Hippocampal formation (tissue), 2 donors: Measurements from ENCODE around the gene C11orf91.
A peak's percentile ranks its signal among the peaks of the same experiment; 100 is the strongest.
"Not testable (repeated sequence)": the region's sequence is repeated elsewhere in the genome, so short reads cannot be mapped to it uniquely, and the experiment has no call there.

Experiments
- DNase-seq, 2 donors: peaks; one replicate each; lab custom pipeline; 2025; lab: John Stamatoyannopoulos, UW

The C11orf91 gene, protein sequence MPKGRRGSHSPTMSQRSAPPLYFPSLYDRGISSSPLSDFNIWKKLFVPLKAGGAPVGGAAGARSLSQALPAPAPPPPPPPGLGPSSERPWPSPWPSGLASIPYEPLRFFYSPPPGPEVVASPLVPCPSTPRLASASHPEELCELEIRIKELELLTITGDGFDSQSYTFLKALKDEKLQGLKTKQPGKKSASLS

DNA sequence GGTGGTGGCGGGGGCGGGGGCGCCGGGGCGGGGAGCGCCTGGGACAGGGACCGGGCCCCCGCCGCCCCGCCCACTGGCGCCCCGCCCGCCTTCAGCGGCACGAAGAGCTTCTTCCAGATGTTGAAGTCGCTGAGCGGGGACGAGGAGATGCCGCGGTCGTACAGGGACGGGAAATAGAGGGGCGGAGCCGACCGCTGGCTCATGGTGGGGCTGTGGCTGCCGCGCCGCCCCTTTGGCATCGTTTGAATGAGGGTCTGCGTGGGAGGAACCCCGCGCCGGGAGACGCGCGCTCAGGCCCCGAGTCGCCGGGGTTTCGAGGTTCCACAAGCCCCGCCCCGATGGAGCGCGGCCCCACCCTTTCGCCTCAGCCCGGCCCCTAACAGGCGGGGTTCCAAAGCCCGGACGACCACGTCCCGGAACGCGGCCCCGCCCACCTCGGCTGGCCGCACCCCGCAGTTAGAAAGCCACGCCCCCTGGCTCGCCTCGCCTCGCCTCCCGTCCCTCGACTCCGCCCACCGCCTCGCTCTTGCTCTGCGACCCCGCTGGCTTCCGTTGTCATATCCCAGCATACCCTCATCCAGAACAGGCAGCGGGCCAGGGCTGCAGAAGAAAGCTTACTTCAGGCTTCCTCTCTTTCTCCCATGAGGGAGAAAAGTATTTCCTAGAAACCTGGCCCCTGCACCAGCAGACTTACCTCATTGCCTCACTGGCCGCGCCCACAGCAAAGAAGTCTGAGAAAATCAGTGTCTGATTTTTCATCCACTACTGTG is at the start of gene C11orf91:
Gene C11orf91, minus strand, starts transcription at position 325 of the 770 bp plus-strand sequence. Its CDS starts 86 bp downstream, at position 239.
- peak; percentile 84 to 87 for DNase-seq

DNA sequence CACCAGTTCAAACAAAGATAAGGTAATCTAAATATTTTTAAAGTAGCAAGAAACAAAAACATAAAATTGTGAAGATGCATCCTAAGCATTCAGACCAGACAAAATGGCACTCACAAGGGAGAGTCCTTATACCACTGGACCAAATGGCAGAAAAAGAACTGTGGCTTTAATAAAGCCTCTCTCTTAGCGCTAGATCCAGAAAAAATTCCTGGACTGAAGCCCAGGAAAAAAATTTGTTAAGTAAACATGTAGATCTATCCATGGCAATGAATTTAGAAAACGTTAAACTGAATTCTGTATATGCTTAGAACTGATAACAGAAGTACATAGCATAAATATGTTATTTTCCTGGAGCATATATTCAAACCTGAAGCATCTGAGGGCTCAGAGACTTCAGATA is 47.4 kb upstream of the C11orf91 start:
- no peak for DNase-seq

- no peak for DNase-seq
Observed at GRCh38 chr11:33743291-33743690, 42.7 kb upstream of the C11orf91 start.

GRCh38 chr11:33742249-33742851 is 41.7 kb upstream of the C11orf91 start:
- peak in 1 of 2 donors; percentile 49 for DNase-seq

GRCh38 chr11:33741806-33742205 is 41.2 kb upstream of the C11orf91 start:
- no peak for DNase-seq

- no peak for DNase-seq
Observed at GRCh38 chr11:33737362-33737821, 36.8 kb upstream of the C11orf91 start.

DNA sequence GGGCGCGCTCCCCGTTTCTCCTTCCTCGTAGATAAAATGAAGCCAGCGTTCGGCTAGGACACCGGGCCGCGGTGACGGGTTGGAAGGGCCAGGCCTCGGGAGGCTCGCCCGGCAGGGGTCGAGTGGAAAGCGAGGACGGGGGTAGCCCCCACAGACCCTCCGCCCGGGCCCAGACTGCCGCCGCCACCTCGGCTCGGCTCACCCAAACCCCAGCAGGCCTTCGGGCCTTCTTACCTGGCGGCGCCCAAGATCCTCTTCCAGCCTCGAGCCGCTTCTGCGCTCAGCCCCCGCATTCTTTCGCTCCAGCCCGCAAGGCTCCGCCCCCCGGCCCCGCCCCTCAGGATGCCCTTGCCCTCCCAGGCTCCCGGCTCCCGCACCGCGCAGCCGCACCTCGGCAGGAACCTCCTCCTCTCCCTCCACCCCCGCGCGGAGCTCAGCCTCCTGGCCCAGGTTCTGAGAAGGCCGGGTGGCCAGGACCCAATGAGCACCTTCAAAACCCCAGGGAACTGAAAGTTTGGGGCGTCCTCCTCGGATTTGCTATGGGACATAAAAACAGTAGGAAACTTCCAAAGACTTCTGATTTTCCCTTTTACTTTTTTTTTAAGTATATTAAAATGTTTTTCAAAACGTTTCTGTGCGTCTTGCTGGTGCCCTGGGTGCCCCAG is 35.7 kb upstream of the C11orf91 start, which contains the start of gene CD59:
Gene CD59, minus strand, starts transcription at position 276 of the 665 bp plus-strand sequence. CDS start 13,978 bp downstream, outside the sequence.
- DNase-seq = peak; percentile 81 to 84

DNA sequence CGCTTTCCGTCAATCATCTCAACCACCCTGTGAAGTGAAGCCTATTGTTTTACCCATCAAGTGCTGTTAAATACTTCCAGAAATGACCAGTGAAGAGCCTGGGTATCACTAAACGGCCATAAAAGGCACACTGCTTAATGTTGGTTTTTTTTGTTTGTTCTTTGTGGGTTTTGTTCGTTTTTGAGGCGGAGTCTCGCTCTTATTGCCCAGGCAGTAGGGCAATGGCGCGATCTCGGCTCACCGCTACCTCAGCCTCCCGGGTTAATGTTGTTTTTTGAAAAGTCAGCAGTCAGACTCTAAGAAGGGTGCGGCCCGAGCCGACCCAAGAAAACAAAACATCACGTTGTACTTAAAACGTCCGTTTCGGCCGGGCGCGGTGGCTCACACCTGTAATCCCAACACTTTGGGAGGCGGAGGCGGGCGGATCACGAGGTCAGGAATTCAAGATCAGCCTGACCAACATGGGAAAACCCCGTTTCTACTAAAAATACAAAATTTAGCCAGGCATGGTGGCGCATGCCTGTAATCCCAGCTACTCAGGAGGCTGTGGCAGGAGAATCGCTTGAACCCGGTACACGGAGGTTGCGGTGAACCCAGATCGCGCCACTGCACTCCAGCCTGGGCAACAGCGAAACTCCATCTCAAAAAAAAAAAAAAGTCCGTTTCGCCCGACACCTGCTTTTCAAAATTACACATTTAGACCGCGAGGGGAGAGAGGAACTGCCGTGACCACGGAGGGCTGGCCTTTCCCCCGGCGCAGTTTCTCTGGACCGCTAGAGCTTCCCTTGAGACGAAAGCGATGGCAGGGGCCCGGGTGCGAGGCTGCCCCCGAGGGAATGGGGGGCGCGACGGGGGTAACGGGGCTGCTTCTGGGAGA is 34.9 kb upstream of the C11orf91 start:
- DNase-seq = no peak

DNA sequence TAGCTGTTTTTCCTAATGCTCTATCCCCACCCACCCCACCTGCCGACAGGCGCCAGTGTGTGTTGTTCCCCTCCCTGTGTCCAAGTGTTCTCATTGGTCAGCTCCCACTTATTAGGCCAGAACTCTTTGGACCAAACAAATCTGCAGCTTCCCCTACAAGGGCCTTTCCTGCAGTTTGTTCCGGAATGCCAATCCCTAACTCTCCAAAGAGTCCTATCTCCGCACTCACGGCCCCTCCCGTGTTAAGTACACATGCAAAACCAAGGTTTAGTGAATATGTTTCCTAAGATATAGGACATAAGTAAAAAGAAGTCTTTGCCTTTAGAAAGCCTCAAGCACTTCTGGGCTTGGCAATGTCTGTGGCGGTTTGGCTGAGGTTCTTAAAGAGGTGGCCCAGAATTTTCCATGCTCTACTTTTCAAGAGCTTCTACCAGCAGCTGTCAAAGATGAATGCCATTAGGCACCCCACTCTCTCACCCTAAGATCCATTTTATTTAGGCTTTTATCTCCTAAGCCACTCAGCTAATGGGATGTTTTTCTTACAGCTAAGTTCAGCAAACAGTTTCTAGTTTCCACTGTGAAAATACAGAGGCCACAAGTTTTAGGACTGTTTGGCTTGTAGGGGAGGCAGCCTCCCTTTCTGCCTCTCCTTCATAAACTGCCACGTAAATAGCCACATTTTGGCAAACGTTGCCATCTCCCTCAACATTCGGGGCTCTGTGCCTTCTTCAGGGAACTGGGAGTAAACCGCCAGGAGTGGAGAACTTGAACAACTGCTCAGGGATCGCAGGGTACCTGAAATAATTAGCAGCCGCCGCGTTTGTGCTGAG is 34.0 kb upstream of the C11orf91 start:
- DNase-seq = no peak

DNA sequence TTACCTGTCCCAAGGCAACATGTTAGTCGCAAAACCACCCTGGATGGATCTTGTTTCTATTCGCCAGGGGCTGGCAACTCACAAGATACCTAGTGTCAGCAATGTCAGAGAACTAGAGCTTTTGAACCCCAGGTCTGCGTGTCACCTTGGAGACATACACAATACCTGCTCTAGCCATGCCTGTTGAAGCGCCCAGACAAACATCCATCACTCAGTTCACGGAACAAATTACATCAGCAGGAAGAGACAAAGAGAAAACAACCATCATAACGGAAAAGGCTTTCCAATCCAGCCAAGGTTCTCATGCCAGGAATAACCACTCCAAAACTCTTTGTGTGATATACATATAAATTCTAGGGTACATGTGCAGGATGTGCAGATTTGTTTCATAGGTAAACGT is 33.4 kb upstream of the C11orf91 start:
- DNase-seq = no peak

GRCh38 chr11:33731723-33732531 is 31.3 kb upstream of the C11orf91 start:
- DNase-seq = peak in 1 of 2 donors; percentile 31

- DNase-seq = no peak
Observed at GRCh38 chr11:33730716-33731115, 30.1 kb upstream of the C11orf91 start.

- DNase-seq = not testable (repeated sequence)
Observed at GRCh38 chr11:33729072-33729664, 28.5 kb upstream of the C11orf91 start.

DNA sequence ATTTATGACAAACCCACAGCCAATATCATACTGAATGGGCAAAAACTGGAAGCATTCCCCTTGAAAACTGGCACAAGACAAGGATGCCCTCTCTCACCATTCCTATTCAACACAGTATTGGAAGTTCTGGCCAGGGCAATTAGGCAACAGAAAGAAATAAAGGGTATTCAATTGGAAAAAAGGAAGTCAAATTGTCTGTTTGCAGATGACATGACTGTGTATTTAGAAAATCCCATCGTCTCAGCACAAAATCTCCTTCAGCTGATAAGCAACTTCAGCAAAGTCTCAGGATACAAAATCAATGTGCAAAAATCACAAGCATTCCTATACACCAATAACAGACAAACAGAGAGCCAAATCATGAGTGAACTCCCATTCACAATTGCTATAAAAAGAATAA is 26.9 kb upstream of the C11orf91 start:
- DNase-seq = not testable (repeated sequence)

- DNase-seq = no peak
Observed at GRCh38 chr11:33725496-33725895, 24.9 kb upstream of the C11orf91 start.

GRCh38 chr11:33724644-33725035 is 24.0 kb upstream of the C11orf91 start:
- DNase-seq = peak; percentile 35 to 39

- DNase-seq = no peak
Observed at GRCh38 chr11:33723238-33723881, 22.7 kb upstream of the C11orf91 start.

DNA sequence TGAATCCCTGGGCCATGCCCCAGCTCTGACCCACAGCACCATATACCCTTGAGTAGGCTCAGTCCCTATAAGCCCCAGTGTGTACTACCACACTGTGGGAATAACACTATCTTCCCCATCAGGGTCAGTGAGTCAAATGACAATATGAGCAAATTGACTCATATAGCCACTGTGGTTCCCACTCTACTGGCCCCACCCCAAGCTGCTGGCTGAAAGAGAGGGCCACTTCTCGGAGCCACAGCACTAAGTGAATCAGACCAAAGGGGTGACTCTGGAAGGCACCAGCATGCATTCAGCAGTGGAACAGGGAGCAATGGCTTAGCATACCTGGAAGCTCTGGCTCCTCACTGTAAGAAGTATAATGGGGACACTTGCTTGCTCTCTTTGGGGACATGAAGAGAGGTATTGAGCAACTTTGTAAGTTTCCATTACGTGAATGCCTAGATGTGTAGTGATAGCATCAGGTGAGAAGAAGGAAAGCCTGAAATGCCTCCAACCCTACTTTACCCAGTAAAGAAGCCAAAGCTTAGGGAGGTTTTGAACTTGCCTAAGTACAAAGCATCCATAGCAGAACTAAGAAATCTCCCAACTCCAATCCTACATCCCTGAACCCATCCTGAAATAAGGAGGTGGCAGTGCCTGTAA is 22.1 kb upstream of the C11orf91 start:
- no peak for DNase-seq
